Choroid plexus epithelial cell (primary cell): ENCODE data around the gene HCN1.
A peak's percentile ranks its signal among the peaks of the same experiment; 100 is the strongest.

Experiments used
- DNase-seq: peaks from one replicate; pipeline ENCODE4 v3.0.0-alpha.2; 2010; ENCODE audit warnings: low read depth
- H3K4me3 ChIP-seq: 2 replicates; pipeline ENCODE4 v1.5.1; 2011; ENCODE audit warnings: low read depth, mild to moderate bottlenecking, control low read depth, low read length, moderate library complexity
- CTCF ChIP-seq: conservative IDR thresholded peaks from 2 replicates; pipeline ENCODE4 v1.5.1; 2011; ENCODE audit warnings: low read depth, mild to moderate bottlenecking, control low read depth, inconsistent platforms, low read length, moderate library complexity

HCN1 gene

GRCh38 chr5:45677524-45677923, 18.7 kb downstream of the HCN1 start:
- no peak for TF ChIP-seq CTCF
- no peak overlapping the region for H3K4me3 ChIP-seq
- DNase-seq: no peak

- DNase-seq: no peak
- no peak for TF ChIP-seq CTCF
- no peak overlapping the region for H3K4me3 ChIP-seq
These were observed 23.9 kb downstream of the HCN1 start for GRCh38 chr5:45672271-45672670.

- no peak for TF ChIP-seq CTCF
- H3K4me3 ChIP-seq: no peak overlapping the region
- no peak for DNase-seq
These were observed 47.4 kb downstream of the HCN1 start for GRCh38 chr5:45648744-45649143.

GRCh38 chr5:45643056-45643455, 53.1 kb downstream of the HCN1 start:
- H3K4me3 ChIP-seq: no peak overlapping the region
- no peak for DNase-seq
- TF ChIP-seq CTCF: no peak

- TF ChIP-seq CTCF: no peak
These were observed 53.8 kb downstream of the HCN1 start for GRCh38 chr5:45642370-45642769.

GRCh38 chr5:45639040-45639439, 57.1 kb downstream of the HCN1 start:
- DNase-seq: peak; percentile 2
- TF ChIP-seq CTCF: no peak
- no peak overlapping the region for H3K4me3 ChIP-seq

More at GRCh38 chr5:45642370-45642769, 53.8 kb downstream of the HCN1 start:
- H3K4me3 ChIP-seq: no peak overlapping the region
- no peak for DNase-seq

GRCh38 chr5:45627076-45627656, 69.0 kb downstream of the HCN1 start:
- no peak for TF ChIP-seq CTCF
- H3K4me3 ChIP-seq: no peak overlapping the region
- no peak for DNase-seq
